ENCODE measurements around the gene PRKCH.

DNA sequence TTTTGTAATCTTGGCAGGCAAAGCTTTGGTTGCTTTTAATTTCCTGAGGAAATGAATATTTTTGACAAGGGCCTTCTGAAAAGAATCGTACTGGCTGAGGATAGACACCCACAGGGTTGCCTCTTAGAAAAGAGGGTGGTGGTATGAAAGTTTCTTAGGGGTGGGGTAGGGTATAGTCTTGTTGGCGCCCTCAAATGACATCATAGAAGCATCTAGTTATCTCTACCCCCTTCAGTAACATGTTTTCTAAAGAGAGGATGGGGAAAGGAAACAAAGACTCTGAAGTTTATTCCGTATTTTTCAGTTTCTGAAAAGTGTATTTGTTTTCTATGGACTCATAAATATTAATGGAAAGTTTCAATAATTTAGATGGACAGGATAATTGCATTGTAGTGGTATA lies 13.7 kb downstream of the PRKCH start:
- TF ChIP-seq CTCF (IDR thresholded peaks at IDR 0.05) (no peak), POLR2AphosphoS5 (IDR thresholded peaks at IDR 0.05; ENCODE audit: low read depth, low read length) (no peak), SIN3A (IDR thresholded peaks at IDR 0.05; ENCODE audit: borderline replicate concordance, insufficient read depth, low read depth, low read length) (no peak), TCF7L2 (IDR thresholded peaks at IDR 0.05; ENCODE audit: low read depth, low read length) (no peak)

Measured in Panc1 (cell line).